Measurements from ENCODE around the gene PATZ1. TPM values are rescaled to one million over a fixed set of nuclear protein-coding genes. Genes with fewer than 3 reads are reported as not detected.

Gene PATZ1
- total and polyA plus RNA-seq, 2 of the 8 experiments (the other 6 are each of a cell fraction or from before 2014, with no cell fraction given): 62.1 to 70.9 TPM

DNA sequence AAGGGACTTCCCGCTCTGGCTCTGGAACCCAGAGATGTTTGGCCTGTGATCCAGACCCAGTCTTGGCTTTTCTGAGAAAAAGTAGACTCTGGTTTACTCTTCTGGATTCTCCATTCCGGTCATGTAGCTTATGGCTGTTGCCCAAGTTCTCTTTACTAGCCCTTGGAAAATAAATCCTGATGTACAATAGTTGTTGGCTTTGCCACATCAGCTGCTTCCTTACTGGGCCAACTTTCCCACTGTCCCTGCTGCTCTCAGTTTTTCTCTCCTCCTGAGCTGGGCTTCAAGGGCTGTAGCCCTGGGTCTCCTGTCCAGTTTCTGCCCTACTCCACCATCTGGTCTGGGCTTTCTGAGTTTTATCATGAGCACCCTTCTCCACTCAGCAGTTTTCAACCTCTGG, 12.5 kb downstream of the PATZ1 start (continued):
- TF ChIP-seq, protein P1, sequence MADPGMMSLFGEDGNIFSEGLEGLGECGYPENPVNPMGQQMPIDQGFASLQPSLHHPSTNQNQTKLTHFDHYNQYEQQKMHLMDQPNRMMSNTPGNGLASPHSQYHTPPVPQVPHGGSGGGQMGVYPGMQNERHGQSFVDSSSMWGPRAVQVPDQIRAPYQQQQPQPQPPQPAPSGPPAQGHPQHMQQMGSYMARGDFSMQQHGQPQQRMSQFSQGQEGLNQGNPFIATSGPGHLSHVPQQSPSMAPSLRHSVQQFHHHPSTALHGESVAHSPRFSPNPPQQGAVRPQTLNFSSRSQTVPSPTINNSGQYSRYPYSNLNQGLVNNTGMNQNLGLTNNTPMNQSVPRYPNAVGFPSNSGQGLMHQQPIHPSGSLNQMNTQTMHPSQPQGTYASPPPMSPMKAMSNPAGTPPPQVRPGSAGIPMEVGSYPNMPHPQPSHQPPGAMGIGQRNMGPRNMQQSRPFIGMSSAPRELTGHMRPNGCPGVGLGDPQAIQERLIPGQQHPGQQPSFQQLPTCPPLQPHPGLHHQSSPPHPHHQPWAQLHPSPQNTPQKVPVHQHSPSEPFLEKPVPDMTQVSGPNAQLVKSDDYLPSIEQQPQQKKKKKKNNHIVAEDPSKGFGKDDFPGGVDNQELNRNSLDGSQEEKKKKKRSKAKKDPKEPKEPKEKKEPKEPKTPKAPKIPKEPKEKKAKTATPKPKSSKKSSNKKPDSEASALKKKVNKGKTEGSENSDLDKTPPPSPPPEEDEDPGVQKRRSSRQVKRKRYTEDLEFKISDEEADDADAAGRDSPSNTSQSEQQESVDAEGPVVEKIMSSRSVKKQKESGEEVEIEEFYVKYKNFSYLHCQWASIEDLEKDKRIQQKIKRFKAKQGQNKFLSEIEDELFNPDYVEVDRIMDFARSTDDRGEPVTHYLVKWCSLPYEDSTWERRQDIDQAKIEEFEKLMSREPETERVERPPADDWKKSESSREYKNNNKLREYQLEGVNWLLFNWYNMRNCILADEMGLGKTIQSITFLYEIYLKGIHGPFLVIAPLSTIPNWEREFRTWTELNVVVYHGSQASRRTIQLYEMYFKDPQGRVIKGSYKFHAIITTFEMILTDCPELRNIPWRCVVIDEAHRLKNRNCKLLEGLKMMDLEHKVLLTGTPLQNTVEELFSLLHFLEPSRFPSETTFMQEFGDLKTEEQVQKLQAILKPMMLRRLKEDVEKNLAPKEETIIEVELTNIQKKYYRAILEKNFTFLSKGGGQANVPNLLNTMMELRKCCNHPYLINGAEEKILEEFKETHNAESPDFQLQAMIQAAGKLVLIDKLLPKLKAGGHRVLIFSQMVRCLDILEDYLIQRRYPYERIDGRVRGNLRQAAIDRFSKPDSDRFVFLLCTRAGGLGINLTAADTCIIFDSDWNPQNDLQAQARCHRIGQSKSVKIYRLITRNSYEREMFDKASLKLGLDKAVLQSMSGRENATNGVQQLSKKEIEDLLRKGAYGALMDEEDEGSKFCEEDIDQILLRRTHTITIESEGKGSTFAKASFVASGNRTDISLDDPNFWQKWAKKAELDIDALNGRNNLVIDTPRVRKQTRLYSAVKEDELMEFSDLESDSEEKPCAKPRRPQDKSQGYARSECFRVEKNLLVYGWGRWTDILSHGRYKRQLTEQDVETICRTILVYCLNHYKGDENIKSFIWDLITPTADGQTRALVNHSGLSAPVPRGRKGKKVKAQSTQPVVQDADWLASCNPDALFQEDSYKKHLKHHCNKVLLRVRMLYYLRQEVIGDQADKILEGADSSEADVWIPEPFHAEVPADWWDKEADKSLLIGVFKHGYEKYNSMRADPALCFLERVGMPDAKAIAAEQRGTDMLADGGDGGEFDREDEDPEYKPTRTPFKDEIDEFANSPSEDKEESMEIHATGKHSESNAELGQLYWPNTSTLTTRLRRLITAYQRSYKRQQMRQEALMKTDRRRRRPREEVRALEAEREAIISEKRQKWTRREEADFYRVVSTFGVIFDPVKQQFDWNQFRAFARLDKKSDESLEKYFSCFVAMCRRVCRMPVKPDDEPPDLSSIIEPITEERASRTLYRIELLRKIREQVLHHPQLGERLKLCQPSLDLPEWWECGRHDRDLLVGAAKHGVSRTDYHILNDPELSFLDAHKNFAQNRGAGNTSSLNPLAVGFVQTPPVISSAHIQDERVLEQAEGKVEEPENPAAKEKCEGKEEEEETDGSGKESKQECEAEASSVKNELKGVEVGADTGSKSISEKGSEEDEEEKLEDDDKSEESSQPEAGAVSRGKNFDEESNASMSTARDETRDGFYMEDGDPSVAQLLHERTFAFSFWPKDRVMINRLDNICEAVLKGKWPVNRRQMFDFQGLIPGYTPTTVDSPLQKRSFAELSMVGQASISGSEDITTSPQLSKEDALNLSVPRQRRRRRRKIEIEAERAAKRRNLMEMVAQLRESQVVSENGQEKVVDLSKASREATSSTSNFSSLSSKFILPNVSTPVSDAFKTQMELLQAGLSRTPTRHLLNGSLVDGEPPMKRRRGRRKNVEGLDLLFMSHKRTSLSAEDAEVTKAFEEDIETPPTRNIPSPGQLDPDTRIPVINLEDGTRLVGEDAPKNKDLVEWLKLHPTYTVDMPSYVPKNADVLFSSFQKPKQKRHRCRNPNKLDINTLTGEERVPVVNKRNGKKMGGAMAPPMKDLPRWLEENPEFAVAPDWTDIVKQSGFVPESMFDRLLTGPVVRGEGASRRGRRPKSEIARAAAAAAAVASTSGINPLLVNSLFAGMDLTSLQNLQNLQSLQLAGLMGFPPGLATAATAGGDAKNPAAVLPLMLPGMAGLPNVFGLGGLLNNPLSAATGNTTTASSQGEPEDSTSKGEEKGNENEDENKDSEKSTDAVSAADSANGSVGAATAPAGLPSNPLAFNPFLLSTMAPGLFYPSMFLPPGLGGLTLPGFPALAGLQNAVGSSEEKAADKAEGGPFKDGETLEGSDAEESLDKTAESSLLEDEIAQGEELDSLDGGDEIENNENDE (IDR thresholded peaks at IDR 0.05; ENCODE audit: insufficient replicate concordance, low read length): no peak
- TF ChIP-seq CBX5 (IDR thresholded peaks at IDR 0.05; ENCODE audit: low read depth, low read length): no peak
- TF ChIP-seq TCF12 (IDR thresholded peaks at IDR 0.05; ENCODE audit: low read depth, low read length): no peak
- TF ChIP-seq CEBPB (IDR thresholded peaks at IDR 0.05; ENCODE audit: low read depth, low read length): no peak
- no peak for TF ChIP-seq PHF8 (conservative IDR thresholded peaks at IDR 0.05; ENCODE audit: low read depth, low read length)
- TF ChIP-seq KDM4A (IDR thresholded peaks at IDR 0.05; ENCODE audit: low read depth, low read length, severe bottlenecking): no peak
- TF ChIP-seq MAFK (IDR thresholded peaks at IDR 0.05; ENCODE audit: low read depth, low read length): no peak
- TF ChIP-seq HDAC2 (IDR thresholded peaks at IDR 0.05; ENCODE audit: borderline replicate concordance in 1 of 2, low read depth in 2 of 2, low read length in 2 of 2): no peak
- TF ChIP-seq RBBP5 (IDR thresholded peaks at IDR 0.05; ENCODE audit: borderline replicate concordance, low read depth, low read length): no peak
- no peak for TF ChIP-seq SIRT6 (IDR thresholded peaks at IDR 0.05; ENCODE audit: low read length)
